Esophagus muscularis mucosa (tissue), 2 donors: ENCODE measurements around the gene ZCWPW1.

Source experiments
- POLR2A ChIP-seq: fragments of 450-650 bp; IDR thresholded peaks from one replicate; pipeline ENCODE4 v1.6.1; 2017; ENCODE audit warnings: antibody characterized with exemption, moderate library complexity, mild to moderate bottlenecking, low read depth
- POLR2AphosphoS5 ChIP-seq, 2 donors: sonication (generic); formaldehyde crosslinking; IDR thresholded peaks; one replicate each; pipeline ENCODE4 v1.6.1; 2017; ENCODE audit warnings: antibody characterized with exemption in 2 of 2

- TF ChIP-seq POLR2A (no peak), POLR2AphosphoS5 (IDR thresholded peaks at IDR 0.05) (no peak)
Measured at GRCh38 chr7:100465299-100465698, 36.8 kb upstream of the ZCWPW1 start.
